Ishikawa (cell line): Measurements from ENCODE around the gene CYBC1.

Experiments
- CREB1 ChIP-seq: IDR thresholded peaks from 2 replicates; pipeline ENCODE4 v1.6.1; 2012; ENCODE audit warnings: low read depth
- EGR1 ChIP-seq: IDR thresholded peaks from 2 replicates; pipeline ENCODE4 v1.6.1; 2012
- EP300 ChIP-seq: IDR thresholded peaks from 2 replicates; pipeline ENCODE4 v1.6.1; 2012; ENCODE audit warnings: borderline replicate concordance
- RAD21 ChIP-seq: IDR thresholded peaks from 2 replicates; pipeline ENCODE4 v1.6.1; 2012; ENCODE audit warnings: low read depth
- REST ChIP-seq: IDR thresholded peaks from 2 replicates; pipeline ENCODE4 v1.6.1; 2012; ENCODE audit warnings: low read depth, mild to moderate bottlenecking
- TEAD4 ChIP-seq: IDR thresholded peaks from 2 replicates; pipeline ENCODE4 v1.6.1; 2012
- YY1 ChIP-seq: IDR thresholded peaks from 2 replicates; pipeline ENCODE4 v1.6.1; 2012; ENCODE audit warnings: low read depth

- TF ChIP-seq EGR1 (no peak), CREB1 (no peak), TEAD4 (no peak), YY1 (no peak), REST (no peak), RAD21 (no peak), EP300 (no peak)
Measured at GRCh38 chr17:82457073-82457928, 6.7 kb upstream of the CYBC1 start.
